GM18511 (cell line): Measurements from ENCODE around the gene OSBP2.
"Not testable (repeated sequence)": the region's sequence is repeated elsewhere in the genome, so short reads cannot be mapped to it uniquely, and the experiment has no call there.

ENCODE experiments used
- ATAC-seq: cut with Tn5 transposase; IDR thresholded peaks from one replicate; pipeline ENCODE4 v1.9.1; 2021; ENCODE audit warnings: mild to moderate bottlenecking, moderate library complexity; ENCODE audit not compliant: unreplicated experiment

The OSBP2 gene

GRCh38 chr22:30679895-30680690 is 14.6 kb upstream of the OSBP2 start:
- ATAC-seq, result not testable (repeated sequence)

GRCh38 chr22:30680991-30681770 is 13.5 kb upstream of the OSBP2 start:
- no peak for ATAC-seq

GRCh38 chr22:30681831-30682230 is 12.8 kb upstream of the OSBP2 start:
- no peak for ATAC-seq

GRCh38 chr22:30685178-30685577 is 9.5 kb upstream of the OSBP2 start:
- ATAC-seq, result no peak

DNA sequence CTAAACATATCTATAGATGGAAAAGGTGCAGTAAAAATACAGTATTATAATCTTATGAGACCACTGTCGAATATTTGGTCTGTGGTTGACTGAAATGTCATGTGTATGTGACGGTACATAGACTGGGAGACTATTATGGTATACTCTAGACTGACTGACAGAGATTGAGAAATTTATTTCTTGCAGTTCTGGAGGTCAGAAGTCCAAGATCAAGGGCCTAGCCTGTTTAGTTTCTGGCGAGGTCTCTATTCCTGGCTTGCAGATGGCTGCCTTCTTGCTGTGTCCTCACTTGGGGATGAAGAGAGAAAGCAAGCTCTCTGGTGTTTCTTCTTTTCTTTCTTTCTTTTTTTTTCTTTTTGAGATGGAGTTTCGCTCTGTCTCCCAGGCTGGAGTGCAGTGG is 7.3 kb upstream of the OSBP2 start:
- no peak for ATAC-seq

DNA sequence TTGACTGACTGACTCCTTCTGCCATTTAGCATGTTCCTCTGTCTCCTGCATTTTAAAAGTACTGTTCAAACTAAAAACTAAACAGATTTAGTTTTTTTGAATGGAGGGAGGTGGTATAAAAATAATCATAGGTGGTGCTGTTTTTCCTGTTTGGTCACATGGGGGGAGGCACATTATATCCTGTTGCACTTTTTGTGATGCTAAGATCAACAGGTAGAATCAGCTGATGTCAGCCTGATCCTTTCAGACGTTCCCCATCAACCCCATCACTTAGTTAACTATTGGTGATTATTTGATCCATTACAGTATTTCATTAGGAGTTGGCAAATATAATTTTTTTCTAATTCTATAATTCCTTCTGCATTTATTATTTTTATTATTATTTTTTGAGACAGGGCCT is 5.1 kb upstream of the OSBP2 start:
- ATAC-seq, result no peak

- no peak for ATAC-seq
These were observed 3.5 kb upstream of the OSBP2 start for GRCh38 chr22:30691204-30691603.

DNA sequence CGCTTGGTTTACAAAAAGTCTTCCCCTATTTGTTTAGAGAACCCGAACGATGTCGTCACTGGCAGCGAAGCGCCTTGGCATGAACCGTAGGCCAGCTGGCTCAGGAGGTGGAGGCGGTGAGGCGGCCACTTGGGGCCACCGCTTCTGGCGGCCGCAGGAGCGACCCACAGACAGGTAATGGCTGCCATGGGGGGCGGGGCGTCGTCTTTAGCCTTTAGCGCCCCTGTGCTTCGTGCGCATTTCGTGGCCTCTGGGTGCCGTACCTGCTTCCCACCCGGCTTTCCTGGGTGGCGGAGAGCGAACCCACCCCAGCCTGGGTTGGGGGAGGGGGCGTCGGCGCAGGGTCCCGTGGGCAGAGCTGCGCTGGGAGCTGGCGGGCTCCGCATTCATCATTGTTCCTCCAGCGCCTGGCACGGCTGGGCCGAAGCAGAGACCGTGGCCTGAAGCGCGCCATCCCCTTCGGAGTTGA is 469 bp upstream of the OSBP2 start:
- no peak for ATAC-seq

GRCh38 chr22:30695351-30695851 is 727 bp downstream of the OSBP2 start:
- no peak for ATAC-seq

GRCh38 chr22:30695871-30696655 is 1.4 kb downstream of the OSBP2 start:
- no peak for ATAC-seq

- ATAC-seq, result no peak
These were observed 3.3 kb downstream of the OSBP2 start for GRCh38 chr22:30697975-30698374.

DNA sequence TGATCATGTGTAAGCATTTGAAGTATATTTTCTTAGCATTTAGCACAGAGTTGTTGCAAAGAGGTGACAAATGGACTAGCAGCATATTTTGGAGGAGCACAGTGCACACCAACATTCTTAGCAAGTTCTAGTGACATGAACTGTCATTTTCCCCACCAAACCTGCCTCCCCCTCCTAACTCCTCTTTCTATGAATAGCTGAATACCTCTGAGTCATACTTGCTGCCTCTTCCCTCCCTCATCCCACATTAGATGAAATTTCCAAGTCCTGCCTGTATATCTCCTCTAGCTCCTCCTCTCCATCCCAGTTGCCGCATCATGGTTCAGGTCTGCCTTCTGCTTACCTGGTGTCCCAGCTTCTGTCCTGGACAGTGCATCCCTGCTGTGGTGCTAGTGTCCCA is 7.2 kb downstream of the OSBP2 start:
- no peak for ATAC-seq

GRCh38 chr22:30702856-30703255 is 8.2 kb downstream of the OSBP2 start:
- no peak for ATAC-seq

DNA sequence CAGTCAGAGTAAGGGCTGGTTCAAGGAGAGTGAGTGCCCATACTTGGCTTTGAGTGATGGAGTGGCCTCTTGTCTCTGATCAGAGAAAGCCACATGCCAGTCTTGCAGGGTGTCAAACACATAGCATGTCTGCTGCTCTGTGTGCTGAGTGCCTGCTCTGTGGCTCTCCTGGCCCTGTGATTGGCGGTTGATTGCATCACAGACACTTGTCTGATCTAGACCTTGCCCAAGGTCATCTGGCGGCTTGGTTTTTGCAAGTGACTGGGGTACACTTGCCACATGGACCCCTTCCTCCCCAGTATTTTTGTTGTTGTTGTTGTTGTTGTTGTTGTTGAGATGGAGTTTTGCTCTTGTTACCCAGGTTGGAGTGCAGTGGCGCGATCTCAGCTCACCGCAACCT is 10.3 kb downstream of the OSBP2 start:
- no peak for ATAC-seq

GRCh38 chr22:30705710-30706651 is 11.3 kb downstream of the OSBP2 start:
- ATAC-seq, result peak; percentile 79

- ATAC-seq, result not testable (repeated sequence)
These were observed 15.3 kb downstream of the OSBP2 start for GRCh38 chr22:30709980-30710379.

DNA sequence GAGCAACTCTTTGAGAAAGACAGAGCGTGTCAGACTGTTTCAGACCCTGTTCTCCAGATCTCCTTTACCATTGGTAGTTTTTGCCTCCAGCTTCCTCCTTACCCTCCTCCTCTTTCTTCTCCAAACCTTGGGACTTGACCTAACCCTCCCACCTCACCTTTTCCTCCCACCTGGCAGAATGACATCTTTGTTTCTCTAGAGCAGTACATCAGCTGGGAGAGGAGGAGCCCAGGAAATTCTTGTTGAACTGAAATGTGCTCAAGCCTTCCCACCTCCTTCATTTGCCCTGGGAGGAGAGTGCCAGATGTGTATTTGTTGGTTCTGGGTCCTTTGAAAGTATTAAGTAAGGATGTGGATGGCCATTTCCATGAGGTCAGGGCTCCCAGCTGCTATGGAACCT is 17.4 kb downstream of the OSBP2 start:
- no peak for ATAC-seq

DNA sequence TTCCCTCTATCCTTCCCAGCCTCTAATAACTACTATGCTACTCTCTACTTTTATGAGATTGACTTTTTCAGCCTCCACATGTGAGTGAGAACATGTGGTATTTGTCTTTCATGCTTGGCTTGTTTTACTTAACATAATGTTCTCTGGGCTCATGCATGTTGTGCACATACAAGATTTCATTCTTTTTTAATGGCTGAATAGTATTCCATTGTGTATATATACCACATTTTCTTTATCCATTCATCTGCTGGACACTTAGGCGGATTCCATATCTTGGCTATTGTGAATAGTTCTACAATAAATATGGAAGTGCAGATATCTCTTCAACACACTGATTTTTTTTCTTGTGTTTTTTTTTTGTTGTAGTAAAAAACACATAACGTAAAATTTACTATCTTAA is 19.4 kb downstream of the OSBP2 start:
- ATAC-seq, result no peak

- no peak for ATAC-seq
These were observed 22.8 kb downstream of the OSBP2 start for GRCh38 chr22:30717331-30717921.

GRCh38 chr22:30717952-30718351 is 23.3 kb downstream of the OSBP2 start:
- no peak for ATAC-seq
